ENCODE measurements around the gene SNU13.
A peak's percentile ranks its signal among the peaks of the same experiment; 100 is the strongest.

Gene SNU13

DNA sequence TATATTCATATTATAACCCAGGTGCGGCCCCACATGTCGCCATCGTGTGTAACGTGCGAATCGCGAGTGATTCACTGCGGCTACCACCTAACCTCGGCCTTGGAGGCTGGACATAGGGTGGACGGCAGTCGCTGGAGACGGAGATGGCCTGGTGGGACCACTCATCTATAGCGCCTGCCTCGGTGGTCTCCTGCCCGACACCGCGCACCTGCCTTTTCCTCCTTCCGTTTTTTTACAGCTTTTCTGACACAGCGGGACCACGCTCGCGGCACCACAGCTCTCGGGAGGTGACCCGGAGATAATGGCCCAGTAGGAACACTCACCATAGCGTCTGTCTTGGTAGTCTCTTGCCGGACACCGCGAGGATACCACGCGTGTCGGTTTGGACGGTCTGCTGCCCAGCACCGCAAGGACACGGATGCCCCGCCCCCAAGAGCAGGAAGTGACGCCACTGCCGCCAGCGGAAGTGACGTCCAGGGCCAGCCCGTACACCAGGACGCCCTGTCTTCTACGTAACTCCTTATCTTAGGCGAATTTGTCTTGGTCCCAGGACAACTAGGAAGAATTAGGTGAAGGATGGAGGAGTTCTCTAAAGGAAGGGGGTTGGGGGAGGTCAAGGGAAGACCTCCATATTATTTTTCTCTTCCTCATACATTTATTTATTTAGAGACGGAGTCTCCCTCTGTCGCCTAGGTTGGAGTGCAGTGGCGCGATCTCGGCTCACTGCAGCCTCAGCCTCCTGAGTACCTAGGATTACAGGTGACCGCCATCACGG, 6.4 kb downstream of the SNU13 start (continued):
- TF ChIP-seq ZNF211 (tag by site-specific recombination; IDR thresholded peaks at IDR 0.05; ENCODE audit: low read depth) (no peak), ZNF274 (IDR thresholded peaks at IDR 0.05; ENCODE audit: low read length) (no peak), ZNF274 (tag by site-specific recombination; IDR thresholded peaks at IDR 0.05; ENCODE audit: borderline replicate concordance) (no peak), ZNF596 (tag by site-specific recombination; IDR thresholded peaks at IDR 0.05) (no peak), ZNF658 (tag by site-specific recombination; IDR thresholded peaks at IDR 0.05) (no peak), ZXDB (tag by site-specific recombination; IDR thresholded peaks at IDR 0.05) (peak; percentile 27; the same call in 1 of the 2 replicates), ZSCAN23 (tag by site-specific recombination; IDR thresholded peaks at IDR 0.05) (no peak), ZBTB21 (tag by site-specific recombination; IDR thresholded peaks at IDR 0.05) (peak; percentile 94), ZNF610 (tag by site-specific recombination; IDR thresholded peaks at IDR 0.05; ENCODE audit: borderline replicate concordance) (no peak), ZSCAN16 (tag by site-specific recombination; IDR thresholded peaks at IDR 0.05) (no peak), IKZF3 (tag by site-specific recombination; IDR thresholded peaks at IDR 0.05) (peak; percentile 54; the same call in 1 of the 2 replicates), ZNF362 (tag by site-specific recombination; IDR thresholded peaks at IDR 0.05) (no peak), ZFP69B (tag by site-specific recombination; IDR thresholded peaks at IDR 0.05) (no peak), ZBTB11 (tag by site-specific recombination; conservative IDR thresholded peaks at IDR 0.05; ENCODE audit: low read depth) (peak; percentile 62; the same call in 1 of the 2 replicates), ZNF146 (tag by site-specific recombination; IDR thresholded peaks at IDR 0.05) (no peak), ZNF514 (tag by site-specific recombination; IDR thresholded peaks at IDR 0.05) (no peak), KLF9 (tag by site-specific recombination; IDR thresholded peaks at IDR 0.05; ENCODE audit: low read depth) (peak; percentile 58; the same call in 1 of the 2 replicates), INSM2 (tag by site-specific recombination; IDR thresholded peaks at IDR 0.05) (no peak), OSR2 (tag by site-specific recombination; IDR thresholded peaks at IDR 0.05) (no peak), KLF1 (tag by site-specific recombination; IDR thresholded peaks at IDR 0.05) (no peak), ZBTB20 (tag by site-specific recombination; IDR thresholded peaks at IDR 0.05) (no peak)
- TF ChIP-seq, protein P1, sequence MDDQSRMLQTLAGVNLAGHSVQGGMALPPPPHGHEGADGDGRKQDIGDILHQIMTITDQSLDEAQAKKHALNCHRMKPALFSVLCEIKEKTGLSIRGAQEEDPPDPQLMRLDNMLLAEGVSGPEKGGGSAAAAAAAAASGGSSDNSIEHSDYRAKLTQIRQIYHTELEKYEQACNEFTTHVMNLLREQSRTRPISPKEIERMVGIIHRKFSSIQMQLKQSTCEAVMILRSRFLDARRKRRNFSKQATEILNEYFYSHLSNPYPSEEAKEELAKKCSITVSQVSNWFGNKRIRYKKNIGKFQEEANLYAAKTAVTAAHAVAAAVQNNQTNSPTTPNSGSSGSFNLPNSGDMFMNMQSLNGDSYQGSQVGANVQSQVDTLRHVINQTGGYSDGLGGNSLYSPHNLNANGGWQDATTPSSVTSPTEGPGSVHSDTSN (CRISPR knock-in tag; IDR thresholded peaks at IDR 0.05), result no peak; the same call in 1 of the 2 replicates
- TF ChIP-seq, protein P2, sequence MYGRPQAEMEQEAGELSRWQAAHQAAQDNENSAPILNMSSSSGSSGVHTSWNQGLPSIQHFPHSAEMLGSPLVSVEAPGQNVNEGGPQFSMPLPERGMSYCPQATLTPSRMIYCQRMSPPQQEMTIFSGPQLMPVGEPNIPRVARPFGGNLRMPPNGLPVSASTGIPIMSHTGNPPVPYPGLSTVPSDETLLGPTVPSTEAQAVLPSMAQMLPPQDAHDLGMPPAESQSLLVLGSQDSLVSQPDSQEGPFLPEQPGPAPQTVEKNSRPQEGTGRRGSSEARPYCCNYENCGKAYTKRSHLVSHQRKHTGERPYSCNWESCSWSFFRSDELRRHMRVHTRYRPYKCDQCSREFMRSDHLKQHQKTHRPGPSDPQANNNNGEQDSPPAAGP (tag by site-specific recombination; IDR thresholded peaks at IDR 0.05), result no peak
